ENCODE data around the gene PCDH10. TPM values are rescaled to one million over a fixed set of nuclear protein-coding genes. Genes with fewer than 3 reads are reported as not detected.

PCDH10 gene
- total and polyA plus RNA-seq, 10 of the 15 experiments (the other 5 are each of a cell fraction or from before 2014, with no cell fraction given): under 0.01 to 0.38 (median 0.02) TPM; not detected in 6

GRCh38 chr4:133147286-133147821 is 1.7 kb upstream of the PCDH10 start:
- no peak for TF ChIP-seq NBN (IDR thresholded peaks at IDR 0.05)
- TF ChIP-seq IKZF2 (IDR thresholded peaks at IDR 0.05): no peak
- no peak for TF ChIP-seq SKIL (IDR thresholded peaks at IDR 0.05; ENCODE audit: low read depth, poor library complexity, severe bottlenecking)
- TF ChIP-seq CREM (IDR thresholded peaks at IDR 0.05; ENCODE audit: low read depth): no peak
- TF ChIP-seq SMC3 (IDR thresholded peaks at IDR 0.05; ENCODE audit: borderline replicate concordance, low read length): no peak
- no peak for TF ChIP-seq LARP7 (IDR thresholded peaks at IDR 0.05)
- no peak for TF ChIP-seq HDAC6 (IDR thresholded peaks at IDR 0.05; ENCODE audit: unreplicated experiment)
- TF ChIP-seq ZNF24 (IDR thresholded peaks at IDR 0.05): no peak
- TF ChIP-seq POLR2AphosphoS2 (IDR thresholded peaks at IDR 0.05; ENCODE audit: low read depth, low read length): no peak
- no peak for TF ChIP-seq RFX5 (IDR thresholded peaks at IDR 0.05; ENCODE audit: low read depth, low read length)
- TF ChIP-seq TCF3 (IDR thresholded peaks at IDR 0.05; ENCODE audit: borderline replicate concordance, insufficient read depth, low read depth, low read length): no peak
- H4K20me1 ChIP-seq (ENCODE audit: control insufficient read depth, insufficient read depth): no peaks in the 10 kb centered on the region
- no peak overlapping the region for H3K27ac ChIP-seq (ENCODE audit: control insufficient read depth, insufficient read depth)
- DNase-seq (ENCODE audit: low read depth, low spot score) (no peak), FAIRE-seq (no peak), ATAC-seq (no peak)
- no peak overlapping the region for H3K4me3 ChIP-seq
- WGBS (ENCODE audit: insufficient coverage, insufficient replicate concordance, low lambda C conversion rate, missing lambda C conversion rate): 15% methylated on average over 23 of the region's 23 CpGs
- ChIA-PET POLR2A (no interaction called here), SMC1A (ENCODE audit: uncharacterized antibody, unreplicated experiment) (interaction anchor here (0.7 to 1.5 kb wide), 6 partner anchors 19 to 1318 kb away, joined by 3 to 4 read pairs (median 3); no protein-coding TSS in a partner anchor), CTCF (interaction anchor here (0.9 to 1.7 kb wide), 15 partner anchors 8 to 1759 kb away, joined by 3 to 12 read pairs (median 3); no protein-coding TSS in a partner anchor), RAD21 (ENCODE audit: unreplicated experiment) (interaction anchor here (0.9 to 1.7 kb wide), 8 partner anchors 10 to 774 kb away, joined by 3 to 7 read pairs (median 4); no protein-coding TSS in a partner anchor)
- H3K9ac ChIP-seq (ENCODE audit: control insufficient read depth, insufficient read depth, low read length): no peak overlapping the region
- in situ Hi-C loops (cut with MboI): loop anchor here (25.0 kb wide), 1 partner anchor 1790 kb away; no protein-coding TSS in a partner anchor
- H2AFZ ChIP-seq (ENCODE audit: control insufficient read depth, low read depth, low read length): no peak overlapping the region
- no peak overlapping the region for H3K4me2 ChIP-seq (ENCODE audit: control insufficient read depth, insufficient read depth)
- H3K4me1 ChIP-seq (ENCODE audit: control insufficient read depth, insufficient read depth, low read length): no peaks in the 10 kb centered on the region
- H3K36me3 ChIP-seq (ENCODE audit: control insufficient read depth in 2 of 2, insufficient read depth in 2 of 2, low read length in 1 of 2): no peaks in the 10 kb centered on the region
- peaks cover 9 to 18% of the 10 kb centered on the region in 2 experiments for H3K27me3 ChIP-seq (replicated peaks in 1 of 2; ENCODE audit: control insufficient read depth in 2 of 2, insufficient read depth in 2 of 2, low read length in 1 of 2)
- no TSS peak for BruUV-seq (replicated peaks)
- intact Hi-C loops (cut with micrococcal nuclease; ENCODE audit: unreplicated experiment): loop anchor here (5.0 kb wide), 2 partner anchors 335 to 1760 kb away; no protein-coding TSS in a partner anchor
- H3K9me3 ChIP-seq (replicated peaks; ENCODE audit: control insufficient read depth, insufficient read depth, low read length): no peaks in the 10 kb centered on the region; the same call in 1 of the 3 replicates
- no peaks in the 10 kb centered on the region for H3K79me2 ChIP-seq (ENCODE audit: control insufficient read depth, insufficient read depth, low read length)
